Endothelial cell of umbilical vein (primary cell): ENCODE measurements around the gene IL10RA. TPM values are rescaled to one million over a fixed set of nuclear protein-coding genes. Genes with fewer than 3 reads are reported as not detected.

Source experiments
- BruUV-seq: library from RNA; stranded (reverse); fragments of 400-500 nt; replicated peaks from 2 replicates; lab custom pipeline; 2021; lab: Mats Ljungman, UMichigan
- CTCF ChIA-PET: fragments of 300-600, 350-600 bp; sonication (Branson Sonifier 250); formaldehyde crosslinking; loops from one replicate; lab custom pipeline; 2021; ENCODE audit warnings: antibody characterized with exemption, inconsistent platforms; lab: Charles Lee
- POLR2A ChIA-PET: fragments of 300-600, 350-600 bp; sonication (Branson Sonifier 250); formaldehyde crosslinking; loops from one replicate; lab custom pipeline; 2021; ENCODE audit warnings: antibody characterized with exemption, inconsistent platforms; lab: Charles Lee
- DNase-seq: peaks from one replicate; pipeline ENCODE4 v3.0.0-alpha.2; 2011; ENCODE audit warnings: low read depth, low spot score
- FAIRE-seq: peaks from 2 replicates; lab custom pipeline; 2011; peaks lifted over from hg19 to GRCh38; lab: Jason Lieb, UNC
- H2AFZ ChIP-seq: 2 replicates; pipeline ENCODE4 v1.6.0; 2012; ENCODE audit warnings: low read depth, low read length, control low read depth, inconsistent platforms
- H3K27ac ChIP-seq: 2 replicates; pipeline ENCODE4 v1.5.1; 2011; ENCODE audit warnings: low read depth, mild to moderate bottlenecking, control low read depth, low read length, moderate library complexity; ENCODE audit not compliant: insufficient read depth
- H3K27me3 ChIP-seq, 2 experiments: 2 replicates each; pipeline versions ENCODE4 v1.6.0 to v1.6.1; 2011; ENCODE audit warnings: low read length in 2 of 2, mixed read lengths in 1 of 2; ENCODE audit not compliant: control insufficient read depth in 2 of 2, insufficient read depth in 2 of 2
- H3K36me3 ChIP-seq, 2 experiments: 2 replicates in 1 of 2; 3 replicates in 1 of 2; pipeline ENCODE4 v1.5.1; 2011; ENCODE audit warnings: low read length in 2 of 2, mild to moderate bottlenecking in 1 of 2, moderate library complexity in 1 of 2; ENCODE audit not compliant: control insufficient read depth in 2 of 2, insufficient read depth in 2 of 2; ENCODE audit errors: extremely low read depth in 1 of 2
- H3K4me1 ChIP-seq: 3 replicates; pipeline ENCODE4 v1.5.1; 2011; ENCODE audit warnings: mild to moderate bottlenecking, low read length; ENCODE audit not compliant: control insufficient read depth, insufficient read depth; ENCODE audit errors: extremely low read depth
- H3K4me2 ChIP-seq: 2 replicates; pipeline ENCODE4 v1.6.1; 2011; ENCODE audit warnings: low read length, control low read depth, mixed read lengths; ENCODE audit not compliant: insufficient read depth
- H3K4me3 ChIP-seq, 3 experiments: fragments of 200-600 bp in 1 of 3; sonication (generic), shearing (Covaris generic) in 1 of 3; replicated peaks in 1 of 3; 2 replicates each; pipeline ENCODE4 v1.5.1; 2011 to 2016; ENCODE audit warnings: control low read depth in 3 of 3, low read length in 3 of 3, mild to moderate bottlenecking in 2 of 3, inconsistent platforms in 1 of 3, low read depth in 1 of 3, moderate library complexity in 1 of 3; ENCODE audit not compliant: insufficient read depth in 1 of 3
- H3K79me2 ChIP-seq: 2 replicates; pipeline ENCODE4 v1.6.0; 2012; ENCODE audit warnings: low read length, inconsistent platforms; ENCODE audit not compliant: control insufficient read depth, insufficient read depth
- H3K9ac ChIP-seq: replicated peaks from 2 replicates; pipeline ENCODE3; 2011; ENCODE audit warnings: low read length, control low read depth; ENCODE audit not compliant: insufficient read depth; ENCODE audit errors: extremely low read depth
- H3K9me1 ChIP-seq: replicated peaks from 3 replicates; pipeline ENCODE4 v1.6.0; 2011; ENCODE audit warnings: mild to moderate bottlenecking, low read length; ENCODE audit not compliant: control insufficient read depth, insufficient read depth; ENCODE audit errors: extremely low read depth
- H3K9me3 ChIP-seq: replicated peaks from 2 replicates; pipeline ENCODE4 v1.5.1; 2012; ENCODE audit warnings: low read length, inconsistent platforms; ENCODE audit not compliant: control insufficient read depth, insufficient read depth
- H4K20me1 ChIP-seq: replicated peaks from 2 replicates; pipeline ENCODE3; 2011; ENCODE audit warnings: mild to moderate bottlenecking, low read length; ENCODE audit not compliant: control insufficient read depth, insufficient read depth; ENCODE audit errors: extremely low read depth
- EZH2 ChIP-seq: IDR thresholded peaks from 2 replicates; pipeline ENCODE4 v1.6.1; 2012; ENCODE audit warnings: borderline replicate concordance, low read depth, mild to moderate bottlenecking, moderate library complexity, low read length, inconsistent platforms; ENCODE audit not compliant: severe bottlenecking
- FOS ChIP-seq: IDR thresholded peaks from 2 replicates; pipeline ENCODE4 v1.6.1; 2011; ENCODE audit warnings: mild to moderate bottlenecking, low read length, moderate library complexity, borderline replicate concordance; ENCODE audit not compliant: insufficient read depth
- GATA2 ChIP-seq: IDR thresholded peaks from 2 replicates; pipeline ENCODE4 v1.7.0; 2011; ENCODE audit warnings: low read depth, mild to moderate bottlenecking, moderate library complexity, mixed read lengths, low read length; ENCODE audit not compliant: insufficient read length, insufficient read depth
- JUN ChIP-seq: IDR thresholded peaks from 2 replicates; pipeline ENCODE4 v1.6.1; 2011; ENCODE audit warnings: borderline replicate concordance, low read depth; ENCODE audit not compliant: insufficient read length, insufficient read depth
- MYC ChIP-seq: IDR thresholded peaks from one replicate; pipeline ENCODE4 v1.6.1; 2011; ENCODE audit warnings: mild to moderate bottlenecking, low read depth, low read length
- POLR2A ChIP-seq: IDR thresholded peaks from 2 replicates; pipeline ENCODE4 v1.6.1; 2012; ENCODE audit warnings: low read depth, mild to moderate bottlenecking, control low read depth, low read length
- POLR2AphosphoS5 ChIP-seq: IDR thresholded peaks from 2 replicates; pipeline ENCODE4 v1.6.1; 2012; ENCODE audit warnings: low read depth, mild to moderate bottlenecking, control low read depth, low read length, moderate library complexity; ENCODE audit not compliant: insufficient read depth
- dilution Hi-C: fragments of 300-500 bp; cut with MboI; formaldehyde crosslinking; loops from one replicate; pipeline ENCODE4 v1.15.0; 2019; ENCODE audit warnings: low sequenced_read_pairs; ENCODE audit not compliant: extremely low pct_ligation_motif_present
- intact Hi-C: fragments of 100-400 bp; cut with micrococcal nuclease; formaldehyde crosslinking; loops from one replicate; pipeline ENCODE4 v1.10.0; 2022
- polyA plus RNA-seq, 4 experiments: library from polyadenylated mRNA; depleted of rRNA in 3 of 4; stranded (reverse) in 3 of 4; unstranded in 1 of 4; fragments of >200 nt; gene quantifications; 2 replicates each; pipeline versions ENCODE4 v1.2.1 to v1.2.3, GENCODE V29; 2011 to 2012; ENCODE audit warnings: missing spikeins in 1 of 4
- total RNA-seq: library from RNA; stranded (reverse); gene quantifications from 2 replicates; pipeline ENCODE4 v1.2.3, GENCODE V29; 2021
- TF ChIP-seq, protein P1 (sequence below), 2 donors: IDR thresholded peaks; 1 replicate in 1 of 2; 2 replicates in 1 of 2; pipeline ENCODE4 v1.5.1; 2011; ENCODE audit warnings: low read length in 2 of 2, mild to moderate bottlenecking in 2 of 2, moderate library complexity in 2 of 2, control low read depth in 1 of 2, inconsistent platforms in 1 of 2, low read depth in 1 of 2; ENCODE audit not compliant: insufficient read depth in 1 of 2; ENCODE audit errors: extremely low read depth in 1 of 2
- TF ChIP-seq, protein P2 (sequence below): IDR thresholded peaks from 2 replicates; pipeline ENCODE4 v1.6.1; 2011; ENCODE audit not compliant: insufficient read depth, insufficient read length

Gene IL10RA
- total and polyA plus RNA-seq, 2 donors (not counting 3 experiments of a cell fraction or from before 2014, with no cell fraction given) = 0.04 TPM; not detected in 1

DNA sequence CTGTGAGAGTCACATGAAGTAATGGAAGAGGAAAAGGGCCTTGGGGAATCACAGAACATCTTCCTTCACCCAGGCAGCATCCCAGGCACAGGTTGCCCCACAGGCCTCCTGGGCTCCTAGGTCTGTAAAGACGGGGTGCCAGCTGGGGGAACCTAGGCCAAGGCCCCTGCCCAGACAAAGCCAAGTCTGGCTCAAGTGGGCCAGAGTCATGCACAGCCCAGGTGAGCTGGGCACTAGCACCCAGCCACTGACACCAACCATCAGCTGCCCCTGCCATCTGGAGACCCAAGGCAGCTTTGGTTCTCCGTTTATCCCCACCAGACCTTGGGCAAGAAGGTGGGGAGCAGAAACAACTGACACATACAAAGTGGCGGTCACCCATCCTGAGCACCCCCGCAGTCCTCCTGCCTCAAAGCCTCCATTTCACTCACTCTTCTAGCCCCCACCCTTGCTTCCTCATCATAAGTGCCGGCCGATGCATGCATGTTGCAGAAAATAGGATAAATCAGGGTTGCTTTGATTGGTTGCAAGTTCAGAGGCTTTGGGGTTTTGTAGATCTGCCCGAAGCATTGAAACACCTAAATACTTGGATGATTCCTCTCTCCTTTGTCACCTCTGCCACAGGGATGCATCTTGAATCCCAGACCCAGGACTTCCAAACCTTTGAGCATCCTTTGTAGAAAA lies 64.2 kb downstream of the IL10RA start:
- CTCF ChIA-PET = interaction anchor here (1.2 to 8.0 kb wide), 6 partner anchors 98 to 624 kb away, joined by 3 to 213 read pairs (median 46); no protein-coding TSS in a partner anchor
- Histone ChIP-seq H3K4me1 (no peaks in the 10 kb centered on the region), H3K27me3 (peaks cover 10 to 16% of the 10 kb centered on the region in 2 experiments), H3K36me3 (no peaks in the 10 kb centered on the region), H3K27ac (no peak overlapping the region), H4K20me1 (no peaks in the 10 kb centered on the region), H3K4me3 (no peak overlapping the region), H3K79me2 (no peaks in the 10 kb centered on the region), H3K4me2 (no peak overlapping the region), H3K9ac (no peak overlapping the region), H2AFZ (no peak overlapping the region), H3K9me1 (no peaks in the 10 kb centered on the region), H3K9me3 (no peaks in the 10 kb centered on the region)
- dilution Hi-C loops = no loop called here
- DNase-seq (no peak), FAIRE-seq (no peak)
- POLR2A ChIA-PET = no interaction called here
- TF ChIP-seq FOS = no peak
- TF ChIP-seq, protein P1, sequence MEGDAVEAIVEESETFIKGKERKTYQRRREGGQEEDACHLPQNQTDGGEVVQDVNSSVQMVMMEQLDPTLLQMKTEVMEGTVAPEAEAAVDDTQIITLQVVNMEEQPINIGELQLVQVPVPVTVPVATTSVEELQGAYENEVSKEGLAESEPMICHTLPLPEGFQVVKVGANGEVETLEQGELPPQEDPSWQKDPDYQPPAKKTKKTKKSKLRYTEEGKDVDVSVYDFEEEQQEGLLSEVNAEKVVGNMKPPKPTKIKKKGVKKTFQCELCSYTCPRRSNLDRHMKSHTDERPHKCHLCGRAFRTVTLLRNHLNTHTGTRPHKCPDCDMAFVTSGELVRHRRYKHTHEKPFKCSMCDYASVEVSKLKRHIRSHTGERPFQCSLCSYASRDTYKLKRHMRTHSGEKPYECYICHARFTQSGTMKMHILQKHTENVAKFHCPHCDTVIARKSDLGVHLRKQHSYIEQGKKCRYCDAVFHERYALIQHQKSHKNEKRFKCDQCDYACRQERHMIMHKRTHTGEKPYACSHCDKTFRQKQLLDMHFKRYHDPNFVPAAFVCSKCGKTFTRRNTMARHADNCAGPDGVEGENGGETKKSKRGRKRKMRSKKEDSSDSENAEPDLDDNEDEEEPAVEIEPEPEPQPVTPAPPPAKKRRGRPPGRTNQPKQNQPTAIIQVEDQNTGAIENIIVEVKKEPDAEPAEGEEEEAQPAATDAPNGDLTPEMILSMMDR (IDR thresholded peaks at IDR 0.05; ENCODE audit: extremely low read depth in 1 of 2, insufficient read depth in 1 of 2, low read depth in 1 of 2, low read length in 2 of 2) = no peak
- TF ChIP-seq GATA2 = no peak
- no peak for TF ChIP-seq POLR2AphosphoS5
- TF ChIP-seq, protein P2, sequence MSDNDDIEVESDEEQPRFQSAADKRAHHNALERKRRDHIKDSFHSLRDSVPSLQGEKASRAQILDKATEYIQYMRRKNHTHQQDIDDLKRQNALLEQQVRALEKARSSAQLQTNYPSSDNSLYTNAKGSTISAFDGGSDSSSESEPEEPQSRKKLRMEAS = no peak
- no peak for TF ChIP-seq MYC
- TF ChIP-seq JUN = no peak
- TF ChIP-seq EZH2 = no peak
- no peak for TF ChIP-seq POLR2A
- intact Hi-C loops = no loop called here
- BruUV-seq = no TSS peak

Other genes starting within 250 kb of the IL10RA start
- gene DSCAML1, start 189.2 kb upstream of the IL10RA start, total RNA-seq = not detected in 2 replicates
- gene DSCAML1, start 189.2 kb upstream of the IL10RA start, polyA plus RNA-seq = not detected in 2 replicates
- 0.72 and 1.8 TPM in 2 replicates for gene FXYD2, start 161.7 kb upstream of the IL10RA start, total RNA-seq
- gene FXYD2, start 161.7 kb upstream of the IL10RA start, polyA plus RNA-seq = 0.99 and 1.9 TPM in 2 replicates
- 1.9 and 8.7 TPM in 2 replicates for gene FXYD6, start 109.7 kb upstream of the IL10RA start, total RNA-seq
- gene FXYD6, start 109.7 kb upstream of the IL10RA start, polyA plus RNA-seq = 1.4 and 2.0 TPM in 2 replicates
- gene TMPRSS13, start 57.0 kb upstream of the IL10RA start, total RNA-seq = 0.46 TPM in 1 of 2 replicates, not detected in the other
- gene TMPRSS13, start 57.0 kb upstream of the IL10RA start, polyA plus RNA-seq = 0.18 and 0.22 TPM in 2 replicates
- not detected in 2 replicates for gene TMPRSS4, start 90.7 kb downstream of the IL10RA start, total RNA-seq
- not detected in 2 replicates for gene TMPRSS4, start 90.7 kb downstream of the IL10RA start, polyA plus RNA-seq
- not detected in 2 replicates for gene SMIM35, start 100.6 kb downstream of the IL10RA start, total RNA-seq
- gene SMIM35, start 100.6 kb downstream of the IL10RA start, polyA plus RNA-seq = not detected in 2 replicates
- gene SCN4B, start 166.4 kb downstream of the IL10RA start, total RNA-seq = 0.13 and 0.23 TPM in 2 replicates
- 0.05 and 0.06 TPM in 2 replicates for gene SCN4B, start 166.4 kb downstream of the IL10RA start, polyA plus RNA-seq
- not detected in 2 replicates for gene SCN2B, start 190.2 kb downstream of the IL10RA start, total RNA-seq
- not detected in 2 replicates for gene SCN2B, start 190.2 kb downstream of the IL10RA start, polyA plus RNA-seq
- gene JAML, start 238.6 kb downstream of the IL10RA start, total RNA-seq = 0.35 and 0.39 TPM in 2 replicates
- gene JAML, start 238.6 kb downstream of the IL10RA start, polyA plus RNA-seq = 0.04 TPM in 1 of 2 replicates, not detected in the other